SK-N-SH (cell line): Measurements from ENCODE around the gene STS.

ENCODE experiments used
- CHD2 ChIP-seq: fragments of 150-350 bp; IDR thresholded peaks from 2 replicates; pipeline ENCODE4 v1.6.1; 2018; ENCODE audit warnings: low read length; ENCODE audit not compliant: partially characterized antibody
- CTCF ChIP-seq: fragments of 200-600 bp; sonication (generic); IDR thresholded peaks from 2 replicates; pipeline ENCODE4 v1.6.1; 2017; ENCODE audit warnings: antibody characterized with exemption, mild to moderate bottlenecking, moderate library complexity
- MAX ChIP-seq: IDR thresholded peaks from 2 replicates; pipeline ENCODE4 v1.4.0; 2012; ENCODE audit warnings: low read depth
- NFIC ChIP-seq: IDR thresholded peaks from 2 replicates; pipeline ENCODE4 v1.4.0; 2012; ENCODE audit warnings: borderline replicate concordance
- RAD21 ChIP-seq: IDR thresholded peaks from 2 replicates; pipeline ENCODE4 v1.6.1; 2012; ENCODE audit warnings: mild to moderate bottlenecking, low read length
- REST ChIP-seq: IDR thresholded peaks from 2 replicates; pipeline ENCODE4 v1.6.1; 2012; ENCODE audit warnings: mild to moderate bottlenecking, low read depth, low read length, moderate library complexity
- RFX5 ChIP-seq: IDR thresholded peaks from 2 replicates; pipeline ENCODE4 v1.6.1; 2012; ENCODE audit warnings: mild to moderate bottlenecking, improper control_type of control experiment, low read length
- ZBTB33 ChIP-seq: IDR thresholded peaks from 2 replicates; pipeline ENCODE4 v1.4.0; 2012; ENCODE audit warnings: low read depth, borderline replicate concordance

DNA sequence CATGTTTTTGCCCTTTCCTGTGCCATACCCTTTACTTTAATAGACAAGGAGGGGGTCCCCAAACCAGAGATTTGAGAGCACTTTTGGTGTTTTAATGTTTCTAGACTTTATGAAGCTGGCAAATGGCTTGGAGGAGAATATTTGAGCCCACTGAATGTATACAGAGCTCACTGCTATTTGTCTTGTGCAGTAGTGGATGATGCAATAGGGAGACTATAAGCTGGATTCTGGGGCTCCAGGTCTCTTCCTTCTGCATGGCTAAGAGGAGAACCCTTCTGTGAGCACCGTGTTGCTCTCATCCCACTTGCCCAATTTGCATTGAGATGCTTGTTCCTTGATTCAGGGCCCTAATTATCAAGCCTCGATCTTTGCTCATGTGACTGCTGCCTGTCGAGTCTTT is 9.4 kb downstream of the STS start:
- no peak for TF ChIP-seq CTCF
- TF ChIP-seq RAD21 = no peak
- no peak for TF ChIP-seq NFIC
- no peak for TF ChIP-seq ZBTB33
- no peak for TF ChIP-seq RFX5
- TF ChIP-seq REST = no peak
- no peak for TF ChIP-seq MAX
- no peak for TF ChIP-seq CHD2
